ENCODE measurements around the gene CDC25B. TPM values are rescaled to one million over a fixed set of nuclear protein-coding genes. Genes with fewer than 3 reads are reported as not detected.
"Not testable (repeated sequence)": the region's sequence is repeated elsewhere in the genome, so short reads cannot be mapped to it uniquely, and the experiment has no call there.

CDC25B gene
- total and polyA plus RNA-seq, 4 experiments from 2014 or later, result 25.9 to 420 (median 233) TPM

DNA sequence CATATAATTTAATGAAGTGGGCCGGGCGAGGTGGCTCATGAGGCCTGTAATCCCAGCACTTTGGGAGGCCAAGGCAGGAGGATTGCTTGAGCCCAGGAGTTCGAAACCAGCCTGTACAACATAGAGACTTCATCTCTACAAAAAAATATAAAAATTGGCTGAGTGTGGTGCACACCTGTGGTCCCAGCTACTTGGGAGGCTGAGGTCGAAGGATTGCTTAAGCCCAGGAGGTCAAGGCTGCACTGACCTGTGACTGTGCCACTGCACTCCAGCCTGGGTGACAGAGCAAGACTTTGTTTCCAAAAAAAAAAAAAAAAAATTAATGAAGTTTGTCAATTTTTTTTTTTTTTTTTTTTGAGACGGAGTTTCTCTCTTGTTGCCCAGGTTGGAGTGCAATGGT, 33.8 kb downstream of the CDC25B start:
- H3K9me3 Mint-ChIP-seq; DNase-seq; H3K27me3 Mint-ChIP-seq; H3K27ac ChIP-seq (ENCODE audit: low read depth, low read length); H3K36me3 ChIP-seq (ENCODE audit: insufficient read depth, low read length); H3K4me1 Mint-ChIP-seq; H3K4me1 ChIP-seq (ENCODE audit: insufficient read depth, low read length); H3K4me3 Mint-ChIP-seq; H3K9me3 ChIP-seq (ENCODE audit: control insufficient read depth in 1 of 2, low read length in 2 of 2); H3K4me3 ChIP-seq (ENCODE audit: low read length in 2 of 2); H3K27me3 ChIP-seq (ENCODE audit: insufficient read depth, low read length): not testable (repeated sequence)
- Mint-ChIP-seq H3K27ac (peak overlapping the region in 1 of 7 donors; percentile 80), H3K36me3 (peaks cover 5 to 21% of the 10 kb centered on the region in 2 donors)
- intact Hi-C loops (cut with micrococcal nuclease), result loop anchor here (10.0 kb wide), 1 partner anchor 255 kb away; no protein-coding TSS in a partner anchor
- ChIA-PET POLR2A (ENCODE audit: partially characterized antibody) (interaction anchor here (0.7 kb wide), 1 partner anchor 9 kb away, joined by 3 read pairs; no protein-coding TSS in a partner anchor), CTCF (ENCODE audit: partially characterized antibody) (interaction anchor here (0.7 to 1.0 kb wide), 2 partner anchors 10 to 57 kb away, joined by 3 to 4 read pairs; partner anchors contain the start of gene AP5S1)

DNA sequence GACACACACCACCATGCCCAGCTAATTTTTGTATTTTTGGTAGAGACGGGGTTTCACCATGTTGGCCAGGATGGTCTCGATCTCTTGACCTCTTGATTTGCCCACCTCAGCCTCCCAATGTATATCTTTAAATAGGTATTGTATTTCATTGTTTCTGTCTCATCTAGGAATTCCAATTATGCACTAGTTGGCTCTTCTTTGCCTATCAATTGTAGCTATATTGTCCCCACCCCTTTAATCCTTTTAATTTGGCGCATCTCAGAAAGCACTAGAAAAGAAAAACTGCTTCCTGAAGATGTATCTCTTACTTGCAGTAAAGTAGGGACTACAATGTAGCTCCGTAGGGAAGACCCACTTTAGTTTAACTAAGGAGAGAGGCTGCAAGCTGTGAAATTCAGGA, 40.0 kb downstream of the CDC25B start:
- H3K36me3 Mint-ChIP-seq, result no peaks in the 10 kb centered on the region
- H3K27ac ChIP-seq (ENCODE audit: low read depth, low read length), result no peak overlapping the region
- H3K36me3 ChIP-seq (ENCODE audit: insufficient read depth, low read length), result no peaks in the 10 kb centered on the region
- ChIA-PET POLR2A (ENCODE audit: partially characterized antibody) (interaction anchor here (0.6 kb wide), 1 partner anchor 17 kb away, joined by 3 read pairs; no protein-coding TSS in a partner anchor), CTCF (ENCODE audit: partially characterized antibody) (interaction anchor here (0.8 to 1.5 kb wide), 3 partner anchors 12 to 81 kb away, joined by 3 to 4 read pairs (median 4); no protein-coding TSS in a partner anchor)
- no peaks in the 10 kb centered on the region for H3K9me3 Mint-ChIP-seq
- no peak overlapping the region for H3K4me3 Mint-ChIP-seq
- H3K27me3 Mint-ChIP-seq, result no peaks in the 10 kb centered on the region
- no peaks in the 10 kb centered on the region for H3K9me3 ChIP-seq (ENCODE audit: control insufficient read depth in 1 of 2, low read length in 2 of 2)
- no peak overlapping the region for H3K27ac Mint-ChIP-seq
- DNase-seq, result no peak
- peaks cover 0 to 2% (median 0%) of the 10 kb centered on the region in 4 donors for H3K4me1 Mint-ChIP-seq
- no peak overlapping the region for H3K4me3 ChIP-seq (ENCODE audit: low read length in 2 of 2)
- H3K27me3 ChIP-seq (ENCODE audit: insufficient read depth, low read length), result no peaks in the 10 kb centered on the region
- no peaks in the 10 kb centered on the region for H3K4me1 ChIP-seq (ENCODE audit: insufficient read depth, low read length)
- intact Hi-C loops (cut with micrococcal nuclease), result no loop called here

DNA sequence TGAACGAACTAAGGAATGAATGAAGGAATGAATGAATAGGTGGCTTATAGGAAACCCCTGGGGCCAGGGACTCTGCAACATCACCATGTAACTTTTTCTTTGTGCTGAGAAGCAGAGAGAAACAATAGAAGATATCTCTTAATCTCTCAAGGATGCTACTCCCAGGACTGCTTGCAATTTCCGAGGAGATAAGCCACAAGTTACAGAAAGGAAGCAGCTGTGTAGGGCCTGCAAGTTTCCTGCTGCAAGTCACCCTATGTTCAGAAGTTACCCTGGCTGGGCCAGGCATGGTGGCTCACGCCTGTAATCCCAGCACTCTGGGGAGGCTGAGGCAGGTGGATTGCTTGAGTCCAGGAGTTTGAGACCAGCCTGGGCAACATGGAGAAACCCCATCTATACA, 43.2 kb downstream of the CDC25B start:
- H3K9me3 ChIP-seq (ENCODE audit: control insufficient read depth in 1 of 2, low read length in 2 of 2), result no peaks in the 10 kb centered on the region
- H3K27me3 ChIP-seq (ENCODE audit: insufficient read depth, low read length), result no peaks in the 10 kb centered on the region
- H3K27me3 Mint-ChIP-seq, result no peaks in the 10 kb centered on the region
- no peaks in the 10 kb centered on the region for H3K36me3 Mint-ChIP-seq
- H3K4me1 ChIP-seq (ENCODE audit: insufficient read depth, low read length), result no peaks in the 10 kb centered on the region
- no peaks in the 10 kb centered on the region for H3K9me3 Mint-ChIP-seq
- peaks cover 0 to 2% (median 0%) of the 10 kb centered on the region in 4 donors for H3K4me1 Mint-ChIP-seq
- peak overlapping the region in 1 of 7 donors; percentile 52 for H3K27ac Mint-ChIP-seq
- ChIA-PET CTCF (ENCODE audit: partially characterized antibody) (interaction anchor here (1.7 kb wide), 1 partner anchor 52 kb away, joined by 3 read pairs; no protein-coding TSS in a partner anchor), POLR2A (ENCODE audit: partially characterized antibody) (interaction anchor here (0.6 to 1.1 kb wide), 2 partner anchors 29 to 77 kb away, joined by 3 read pairs; no protein-coding TSS in a partner anchor)
- no peaks in the 10 kb centered on the region for H3K36me3 ChIP-seq (ENCODE audit: insufficient read depth, low read length)
- H3K27ac ChIP-seq (ENCODE audit: low read depth, low read length), result no peak overlapping the region
- H3K4me3 Mint-ChIP-seq, result no peak overlapping the region
- intact Hi-C loops (cut with micrococcal nuclease), result no loop called here
- DNase-seq, result no peak
- no peak overlapping the region for H3K4me3 ChIP-seq (ENCODE audit: low read length in 2 of 2)

DNA sequence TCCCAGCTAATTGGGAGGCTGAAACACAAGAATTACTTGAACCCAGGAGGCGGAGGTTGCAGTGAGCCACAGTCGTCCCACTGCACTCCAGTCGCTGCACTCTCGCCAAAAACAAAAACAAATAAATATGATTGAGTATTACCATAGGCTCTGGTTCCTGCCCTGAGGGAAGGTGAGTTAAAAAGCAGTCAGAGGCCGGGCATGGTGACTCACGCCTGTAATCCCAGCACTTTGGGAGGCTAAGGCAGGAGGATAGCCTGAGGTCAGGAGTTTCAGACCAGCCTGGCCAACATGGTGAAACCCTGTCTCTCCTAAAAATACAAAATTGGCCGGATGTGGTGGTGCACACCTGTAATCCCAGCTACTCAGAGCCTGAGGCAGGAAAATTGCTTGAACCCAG, 44.1 kb downstream of the CDC25B start:
- H3K27ac ChIP-seq (ENCODE audit: low read depth, low read length); H3K36me3 Mint-ChIP-seq; H3K4me1 ChIP-seq (ENCODE audit: insufficient read depth, low read length); H3K4me1 Mint-ChIP-seq; H3K9me3 Mint-ChIP-seq; H3K4me3 ChIP-seq (ENCODE audit: low read length in 2 of 2); H3K9me3 ChIP-seq (ENCODE audit: control insufficient read depth in 1 of 2, low read length in 2 of 2); H3K27ac Mint-ChIP-seq; H3K27me3 ChIP-seq (ENCODE audit: insufficient read depth, low read length); H3K4me3 Mint-ChIP-seq; H3K36me3 ChIP-seq (ENCODE audit: insufficient read depth, low read length); intact Hi-C loops (cut with micrococcal nuclease); H3K27me3 Mint-ChIP-seq; DNase-seq: not testable (repeated sequence)
- ChIA-PET POLR2A (ENCODE audit: partially characterized antibody) (interaction anchor here (1.1 kb wide), 1 partner anchor 77 kb away, joined by 3 read pairs; no protein-coding TSS in a partner anchor), CTCF (ENCODE audit: partially characterized antibody) (interaction anchor here (0.8 kb wide), 1 partner anchor 145 kb away, joined by 3 read pairs; no protein-coding TSS in a partner anchor)

DNA sequence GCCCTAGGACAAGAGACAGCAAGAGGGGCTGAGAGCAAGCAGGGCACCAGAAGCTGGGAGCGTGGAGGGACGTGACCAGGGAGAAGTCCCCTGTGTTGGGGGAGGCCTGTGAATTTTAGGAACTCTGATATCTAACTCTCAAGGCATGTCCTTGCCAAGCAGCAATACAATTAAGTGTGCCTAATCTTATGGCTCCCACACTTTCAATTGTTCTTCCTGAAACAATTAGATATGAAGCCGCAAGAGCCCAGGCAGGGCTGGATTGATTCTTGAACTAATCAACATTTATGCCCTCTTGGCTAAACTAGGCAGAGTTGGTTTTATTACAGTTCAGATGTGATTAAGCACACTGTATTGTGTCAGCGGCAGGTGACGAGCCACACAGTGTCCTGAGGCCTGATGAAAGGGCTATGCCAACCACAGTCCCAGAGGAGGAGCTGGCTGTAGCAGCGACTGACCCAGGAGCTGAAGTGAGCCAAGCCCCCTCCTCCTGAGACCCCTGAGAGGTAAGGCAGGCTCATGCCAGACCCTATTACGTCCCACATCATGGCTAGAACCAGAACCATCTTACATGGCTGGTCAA, 46.3 kb downstream of the CDC25B start:
- Mint-ChIP-seq H3K36me3 (no peaks in the 10 kb centered on the region), H3K4me1 (peaks cover 4 to 16% (median 8%) of the 10 kb centered on the region in 4 donors), H3K27me3 (no peaks in the 10 kb centered on the region), H3K9me3 (no peaks in the 10 kb centered on the region), H3K4me3 (no peak overlapping the region), H3K27ac (no peak overlapping the region)
- Histone ChIP-seq H3K36me3 (ENCODE audit: insufficient read depth, low read length) (no peaks in the 10 kb centered on the region), H3K9me3 (ENCODE audit: control insufficient read depth in 1 of 2, low read length in 2 of 2) (no peaks in the 10 kb centered on the region), H3K4me3 (ENCODE audit: low read length in 2 of 2) (no peak overlapping the region), H3K27me3 (ENCODE audit: insufficient read depth, low read length) (no peaks in the 10 kb centered on the region), H3K27ac (ENCODE audit: low read depth, low read length) (no peak overlapping the region), H3K4me1 (ENCODE audit: insufficient read depth, low read length) (peaks cover 11% of the 10 kb centered on the region)
- POLR2A ChIA-PET (ENCODE audit: partially characterized antibody), result no interaction called here
- CTCF ChIA-PET (ENCODE audit: partially characterized antibody), result interaction anchor here (1.2 kb wide), 1 partner anchor 13 kb away, joined by 3 read pairs; no protein-coding TSS in a partner anchor
- intact Hi-C loops (cut with micrococcal nuclease), result no loop called here
- no peak for DNase-seq

DNA sequence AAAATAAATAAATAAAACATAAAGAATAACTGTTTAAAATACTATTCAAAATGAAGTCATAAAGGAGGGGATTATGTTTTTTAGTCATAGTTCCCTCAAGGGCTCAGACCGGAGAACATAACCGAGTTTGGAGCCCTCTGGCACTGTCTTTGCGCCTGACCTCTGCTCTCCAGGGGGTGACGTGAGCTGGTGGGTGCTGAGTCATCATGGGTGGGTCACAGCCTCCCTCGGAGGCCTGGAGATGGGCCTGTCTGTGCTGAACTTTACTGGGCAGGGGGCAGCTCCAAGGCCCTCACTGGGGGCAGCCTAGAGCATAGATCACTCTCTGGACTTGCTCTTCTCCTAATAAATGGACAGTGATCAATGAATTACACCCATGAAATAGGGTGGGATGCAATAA, 47.4 kb downstream of the CDC25B start:
- Mint-ChIP-seq H3K36me3 (no peaks in the 10 kb centered on the region), H3K27ac (no peak overlapping the region), H3K27me3 (no peaks in the 10 kb centered on the region), H3K4me3 (no peak overlapping the region), H3K4me1 (peaks cover 12 to 26% (median 13%) of the 10 kb centered on the region in 4 donors), H3K9me3 (no peaks in the 10 kb centered on the region)
- ChIA-PET CTCF (ENCODE audit: partially characterized antibody) (interaction anchor here (1.2 to 2.5 kb wide), 2 partner anchors 11 to 22 kb away, joined by 3 to 8 read pairs; partner anchors contain the start of gene AP5S1), POLR2A (ENCODE audit: partially characterized antibody) (no interaction called here)
- Histone ChIP-seq H3K9me3 (ENCODE audit: control insufficient read depth in 1 of 2, low read length in 2 of 2) (no peaks in the 10 kb centered on the region), H3K4me1 (ENCODE audit: insufficient read depth, low read length) (peaks cover 22% of the 10 kb centered on the region), H3K4me3 (ENCODE audit: low read length in 2 of 2) (no peak overlapping the region), H3K27me3 (ENCODE audit: insufficient read depth, low read length) (no peaks in the 10 kb centered on the region), H3K36me3 (ENCODE audit: insufficient read depth, low read length) (no peaks in the 10 kb centered on the region), H3K27ac (ENCODE audit: low read depth, low read length) (no peak overlapping the region)
- intact Hi-C loops (cut with micrococcal nuclease), result no loop called here
- DNase-seq, result no peak

DNA sequence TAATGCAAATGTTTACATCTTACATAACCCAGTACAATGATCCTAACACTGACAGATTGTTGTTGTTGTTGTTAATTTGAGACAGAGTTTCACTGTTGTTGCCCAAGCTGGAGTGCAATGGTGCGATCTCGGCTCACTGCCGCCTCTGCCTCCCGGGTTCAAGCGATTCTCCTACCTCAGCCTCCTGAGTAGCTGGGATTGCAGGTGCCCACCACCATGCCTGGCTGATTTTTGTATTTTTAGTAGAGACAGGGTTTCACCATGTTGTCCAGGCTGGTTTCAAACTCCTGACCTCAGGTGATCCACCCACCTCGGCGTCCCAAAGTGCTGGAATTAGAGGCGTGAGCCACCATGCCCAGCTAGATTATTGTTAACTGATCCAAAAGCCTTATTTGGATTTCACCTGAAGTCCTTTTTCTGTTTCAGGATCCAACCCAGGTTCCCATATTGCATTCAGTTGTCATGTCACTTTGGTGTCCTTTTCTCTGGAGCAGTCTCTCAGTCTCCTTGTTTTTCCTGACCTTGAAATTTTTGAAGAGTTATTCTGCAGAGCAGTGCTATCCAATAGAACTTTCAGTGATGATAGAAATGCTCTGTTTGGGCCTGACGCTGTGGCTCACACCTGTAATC, 48.0 kb downstream of the CDC25B start:
- H3K27me3 ChIP-seq (ENCODE audit: insufficient read depth, low read length); intact Hi-C loops (cut with micrococcal nuclease); H3K27me3 Mint-ChIP-seq; H3K36me3 ChIP-seq (ENCODE audit: insufficient read depth, low read length); DNase-seq; H3K9me3 ChIP-seq (ENCODE audit: control insufficient read depth in 1 of 2, low read length in 2 of 2); H3K36me3 Mint-ChIP-seq; H3K9me3 Mint-ChIP-seq; H3K4me3 ChIP-seq (ENCODE audit: low read length in 2 of 2); H3K27ac ChIP-seq (ENCODE audit: low read depth, low read length): not testable (repeated sequence)
- ChIA-PET CTCF (ENCODE audit: partially characterized antibody) (interaction anchor here (0.9 to 2.5 kb wide), 5 partner anchors 9 to 68 kb away, joined by 3 to 9 read pairs (median 4); partner anchors contain the start of gene AP5S1), POLR2A (ENCODE audit: partially characterized antibody) (interaction anchor here (0.6 to 1.8 kb wide), 2 partner anchors 9 to 24 kb away, joined by 3 to 7 read pairs; partner anchors contain the start of gene AP5S1)
- peak overlapping the region in 1 of 7 donors; percentile 25 for H3K27ac Mint-ChIP-seq
- H3K4me3 Mint-ChIP-seq, result peak overlapping the region in 1 of 8 donors; percentile 39
- peaks cover 27% of the 10 kb centered on the region for H3K4me1 ChIP-seq (ENCODE audit: insufficient read depth, low read length)
- H3K4me1 Mint-ChIP-seq, result peaks cover 16 to 31% (median 19%) of the 10 kb centered on the region in 4 donors

Measured in CD4-positive, alpha-beta memory T cell (primary cell).